ENCODE data around the gene ACOT11.

GRCh38 chr1:54519709-54520108, 28.3 kb upstream of the ACOT11 start:
- no peak for TF ChIP-seq CTCF (IDR thresholded peaks at IDR 0.05)
- no peak for TF ChIP-seq POLR2A (IDR thresholded peaks at IDR 0.05)
- no peak for TF ChIP-seq EP300 (IDR thresholded peaks at IDR 0.05)

Measured in sigmoid colon (tissue), 4 donors.